Measurements from ENCODE around the gene NAA35.

The NAA35 gene

DNA sequence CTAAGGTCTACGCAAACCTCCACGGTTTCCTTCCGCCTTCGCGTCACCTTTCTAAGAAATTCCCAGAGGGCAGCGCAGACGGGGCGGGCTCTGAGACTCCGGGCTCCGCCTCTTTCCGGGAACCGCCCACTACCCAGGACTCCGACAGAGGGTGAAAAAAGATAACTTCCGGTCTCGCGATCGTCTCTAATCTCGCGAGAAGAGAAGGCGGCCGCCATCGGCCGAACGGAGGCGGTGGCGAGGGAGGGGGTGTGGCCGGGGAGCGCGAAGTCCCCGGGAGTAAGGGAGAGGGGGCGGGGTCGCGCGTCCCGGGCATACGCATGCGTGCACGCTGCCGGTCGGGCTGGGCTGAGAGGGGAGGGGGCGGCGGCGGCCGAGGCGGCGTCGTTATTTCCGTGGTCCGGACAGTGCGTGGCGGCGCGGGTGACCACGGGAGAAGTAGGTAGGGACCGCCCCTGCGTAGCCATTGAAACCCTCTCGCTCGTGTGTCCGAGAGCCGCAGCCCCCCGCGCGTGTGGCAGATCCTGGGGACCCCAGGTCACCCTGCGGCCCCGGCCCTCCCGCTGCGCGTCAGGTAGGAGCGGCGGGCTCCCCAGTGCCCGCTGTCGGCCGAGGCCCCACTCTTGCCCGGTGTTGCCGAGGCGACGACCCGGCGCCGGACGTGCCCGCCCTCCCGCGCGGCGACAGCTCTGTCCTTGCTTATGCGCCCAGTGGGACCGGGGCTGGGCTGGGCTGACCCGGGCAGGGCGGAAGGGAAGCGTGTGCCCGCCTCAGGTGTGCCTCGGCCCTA, at the start of gene NAA35:
TSS of gene NAA35 (plus strand) at position 315 of the 790 bp plus-strand sequence. CDS start 1,014 bp downstream, outside the sequence.
- peak within 1 kb of the TSS; percentile 98 for H3K27ac ChIP-seq
- peak; percentile 87 for TF ChIP-seq ZFX (IDR thresholded peaks at IDR 0.05)
- TF ChIP-seq CTCF (conservative IDR thresholded peaks at IDR 0.05), result no peak

DNA sequence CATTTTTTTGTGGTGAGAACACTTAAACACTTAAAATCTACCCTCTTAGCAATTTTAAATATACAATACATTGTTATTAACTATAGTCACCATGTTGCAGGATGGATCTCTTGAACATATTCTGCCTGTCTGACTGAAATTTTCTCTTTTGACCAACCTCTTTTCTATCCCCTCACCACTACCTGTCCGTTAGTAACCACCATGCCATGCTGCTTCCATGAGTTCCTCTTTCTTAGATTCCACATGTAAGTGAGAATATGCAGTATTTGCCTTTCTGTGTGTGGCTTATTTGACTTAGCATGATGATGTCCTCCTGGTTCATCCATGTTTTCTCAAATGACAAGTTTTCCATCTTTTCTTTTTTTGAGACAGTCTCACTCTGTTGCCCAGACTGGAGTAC, 48.5 kb upstream of the NAA35 start:
- TF ChIP-seq CTCF (conservative IDR thresholded peaks at IDR 0.05) (no peak), ZFX (IDR thresholded peaks at IDR 0.05) (no peak)
- no peak overlapping the region for H3K27ac ChIP-seq

DNA sequence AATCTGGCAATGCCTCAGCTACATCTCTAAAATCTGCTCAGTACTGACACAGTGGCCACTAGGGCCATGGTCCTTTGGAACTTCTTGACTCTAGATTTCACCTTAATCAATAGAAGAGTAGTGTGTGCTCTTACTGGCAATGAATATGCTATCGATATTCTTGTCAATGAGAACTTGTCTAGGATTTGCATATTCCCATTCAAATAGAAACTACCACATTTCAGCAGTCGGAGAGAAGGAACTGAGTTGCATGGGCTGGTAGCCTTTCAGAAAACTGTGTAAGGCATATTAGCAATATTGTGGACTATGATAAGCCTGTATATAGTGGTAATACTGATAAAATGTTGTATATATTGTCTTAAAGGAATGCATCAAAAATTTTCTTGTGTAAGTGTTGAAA, 45.3 kb upstream of the NAA35 start:
- TF ChIP-seq CTCF (conservative IDR thresholded peaks at IDR 0.05), result no peak
- TF ChIP-seq ZFX (IDR thresholded peaks at IDR 0.05), result no peak
- H3K27ac ChIP-seq, result no peak overlapping the region

GRCh38 chr9:85897848-85898247, 43.1 kb upstream of the NAA35 start:
- no peak overlapping the region for H3K27ac ChIP-seq
- no peak for TF ChIP-seq CTCF (conservative IDR thresholded peaks at IDR 0.05)
- TF ChIP-seq ZFX (IDR thresholded peaks at IDR 0.05), result no peak

- no peak for TF ChIP-seq CTCF (conservative IDR thresholded peaks at IDR 0.05)
- H3K27ac ChIP-seq, result no peak overlapping the region
These were observed 42.6 kb upstream of the NAA35 start for GRCh38 chr9:85898332-85898731.

DNA sequence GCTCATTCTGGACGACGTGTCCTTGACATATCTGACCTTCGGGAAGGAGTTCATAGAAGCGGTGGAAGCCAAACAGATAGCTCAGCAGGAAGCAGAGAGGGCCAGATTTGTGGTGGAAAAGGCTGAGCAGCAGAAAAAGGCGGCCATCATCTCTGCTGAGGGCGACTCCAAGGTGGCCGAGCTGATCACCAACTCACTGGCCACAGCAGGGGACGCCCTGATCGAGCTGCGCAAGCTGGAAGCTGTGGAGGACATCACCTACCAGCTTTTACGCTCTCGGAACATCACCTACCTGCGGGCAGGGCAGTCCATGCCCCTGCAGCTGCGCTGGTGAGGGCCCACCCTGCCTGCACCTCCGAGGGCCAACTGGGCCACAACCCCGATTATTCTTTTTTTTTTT, 41.6 kb upstream of the NAA35 start:
- no peak overlapping the region for H3K27ac ChIP-seq
- TF ChIP-seq ZFX (IDR thresholded peaks at IDR 0.05), result no peak
- no peak for TF ChIP-seq CTCF (conservative IDR thresholded peaks at IDR 0.05)

DNA sequence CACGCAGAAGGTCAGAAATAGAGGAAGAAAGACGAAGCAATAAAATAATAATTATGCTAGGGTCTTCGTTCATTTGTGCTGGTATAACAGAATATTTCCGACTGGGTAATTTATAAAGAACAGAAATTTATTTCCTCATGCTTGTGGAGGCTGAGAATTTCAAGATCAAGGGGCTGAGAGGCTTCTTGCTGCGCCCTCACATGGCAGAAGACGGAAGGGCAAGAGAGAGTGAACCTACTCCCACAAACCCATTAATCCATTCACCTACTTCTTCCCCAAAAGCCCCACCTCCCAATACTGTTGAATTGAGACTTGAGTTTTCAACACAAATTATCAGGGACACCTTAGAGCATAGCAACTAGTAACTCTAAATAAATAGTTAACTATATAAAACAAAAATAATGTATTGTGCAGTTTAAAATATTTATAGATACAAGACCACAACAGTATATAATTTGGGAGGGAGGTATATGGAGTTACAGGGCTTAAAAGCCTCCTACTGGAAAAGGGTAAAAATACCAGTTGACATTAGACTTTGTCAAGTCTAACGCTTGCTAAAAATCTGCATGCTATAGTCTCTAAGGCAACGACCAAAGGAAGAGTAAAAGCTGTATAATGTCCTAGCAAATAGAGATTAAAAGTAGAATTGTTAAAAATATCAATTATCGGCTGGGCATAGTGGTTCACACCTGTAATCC, 40.3 kb upstream of the NAA35 start:
- TF ChIP-seq ZFX (IDR thresholded peaks at IDR 0.05) (no peak), CTCF (conservative IDR thresholded peaks at IDR 0.05) (peak; percentile 88)
- H3K27ac ChIP-seq, result no peak overlapping the region
